Body of pancreas (tissue), 4 donors: Measurements from ENCODE around the gene AP3M1.

Experiments
- POLR2A ChIP-seq, 3 donors: fragments of 450-650 bp; IDR thresholded peaks; one replicate each; pipeline ENCODE4 v1.6.1; 2016; ENCODE audit warnings: antibody characterized with exemption in 3 of 3, mild to moderate bottlenecking in 2 of 3
- TF ChIP-seq, protein P1 (sequence below), 7 experiments: fragments of 450-650 bp in 4 of 7; fragments of 200-600 bp in 3 of 7; sonication (generic) in 3 of 7; IDR thresholded peaks; one replicate each; pipeline ENCODE4 v1.5.1; 2016 to 2019; ENCODE audit warnings: antibody characterized with exemption in 7 of 7

DNA sequence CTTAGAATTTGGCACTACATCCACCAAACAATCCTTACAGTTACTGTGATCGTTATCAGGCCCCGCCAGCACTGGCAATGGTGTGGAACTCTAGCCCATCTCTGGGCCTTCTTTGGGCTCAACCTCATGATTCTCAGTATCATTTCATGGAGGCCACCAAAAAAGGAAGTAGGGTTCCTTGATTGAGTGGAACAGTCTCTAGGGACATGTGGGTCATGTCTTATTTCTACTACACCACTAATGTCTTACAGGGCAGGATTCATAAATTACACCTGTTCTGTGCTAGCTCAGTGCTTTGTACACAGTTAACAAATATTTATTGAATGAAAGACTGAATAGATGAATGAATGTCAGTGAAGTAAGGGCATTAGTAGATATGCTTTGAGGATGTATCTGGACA lies 53.9 kb downstream of the AP3M1 start:
- TF ChIP-seq, protein P1, sequence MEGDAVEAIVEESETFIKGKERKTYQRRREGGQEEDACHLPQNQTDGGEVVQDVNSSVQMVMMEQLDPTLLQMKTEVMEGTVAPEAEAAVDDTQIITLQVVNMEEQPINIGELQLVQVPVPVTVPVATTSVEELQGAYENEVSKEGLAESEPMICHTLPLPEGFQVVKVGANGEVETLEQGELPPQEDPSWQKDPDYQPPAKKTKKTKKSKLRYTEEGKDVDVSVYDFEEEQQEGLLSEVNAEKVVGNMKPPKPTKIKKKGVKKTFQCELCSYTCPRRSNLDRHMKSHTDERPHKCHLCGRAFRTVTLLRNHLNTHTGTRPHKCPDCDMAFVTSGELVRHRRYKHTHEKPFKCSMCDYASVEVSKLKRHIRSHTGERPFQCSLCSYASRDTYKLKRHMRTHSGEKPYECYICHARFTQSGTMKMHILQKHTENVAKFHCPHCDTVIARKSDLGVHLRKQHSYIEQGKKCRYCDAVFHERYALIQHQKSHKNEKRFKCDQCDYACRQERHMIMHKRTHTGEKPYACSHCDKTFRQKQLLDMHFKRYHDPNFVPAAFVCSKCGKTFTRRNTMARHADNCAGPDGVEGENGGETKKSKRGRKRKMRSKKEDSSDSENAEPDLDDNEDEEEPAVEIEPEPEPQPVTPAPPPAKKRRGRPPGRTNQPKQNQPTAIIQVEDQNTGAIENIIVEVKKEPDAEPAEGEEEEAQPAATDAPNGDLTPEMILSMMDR (IDR thresholded peaks at IDR 0.05), result no peak
- no peak for TF ChIP-seq POLR2A (IDR thresholded peaks at IDR 0.05)
